Left lung (tissue), 10 donors: ENCODE data around the gene N4BP2. TPM values are rescaled to one million over a fixed set of nuclear protein-coding genes. Genes with fewer than 3 reads are reported as not detected.

Source experiments
- ATAC-seq: fragments of 200-7000 bp; cut with Tn5 transposase; one replicate; pipeline ENCODE4 v1.9.1; 2020; ENCODE audit warnings: moderate library complexity
- DNase-seq, 4 donors: peaks; one replicate each; pipeline ENCODE4 v3.0.0-alpha.2; 2013 to 2020
- H3K27ac ChIP-seq, 2 donors: fragments of 200-600 bp; sonication (generic) in 1 of 2; one replicate each; pipeline versions ENCODE4 v1.5.0 to v1.8.0; 2020 to 2021
- H3K27me3 ChIP-seq, 2 donors: fragments of 200-600 bp; sonication (generic) in 1 of 2; one replicate each; pipeline versions ENCODE4 v1.5.0 to v1.8.0; 2020 to 2021
- H3K36me3 ChIP-seq, 2 donors: fragments of 200-600 bp; sonication (generic) in 1 of 2; one replicate each; pipeline versions ENCODE4 v1.5.0 to v1.8.0; 2020 to 2021
- H3K4me1 ChIP-seq, 2 donors: fragments of 200-600 bp; one replicate each; pipeline ENCODE4 v1.8.0; 2021
- H3K4me3 ChIP-seq, 2 donors: fragments of 200-600 bp; sonication (generic) in 1 of 2; one replicate each; pipeline versions ENCODE4 v1.5.0 to v1.8.0; 2020 to 2021; ENCODE audit warnings: mild to moderate bottlenecking in 1 of 2
- H3K9me3 ChIP-seq, 2 donors: fragments of 200-600 bp; sonication (generic) in 1 of 2; one replicate each; pipeline versions ENCODE4 v1.5.0 to v1.8.0; 2020 to 2021
- CTCF ChIP-seq, 2 donors: fragments of 200-600 bp; sonication (generic) in 1 of 2; IDR thresholded peaks; one replicate each; pipeline versions ENCODE4 v1.5.0 to v1.8.0; 2021; ENCODE audit warnings: antibody characterized with exemption in 2 of 2
- intact Hi-C, 2 donors: fragments of 100-400 bp; cut with DNase I; formaldehyde crosslinking; loops; one replicate each; pipeline versions ENCODE4 v1.11.2 to v1.14.2; 2022
- polyA plus RNA-seq, 6 donors: library from polyadenylated mRNA; unstranded; fragments of 120-200 nt; gene quantifications; one replicate each; pipeline ENCODE4 v1.2.1, GENCODE V29; 2013; ENCODE audit not compliant: insufficient read length in 6 of 6
- total RNA-seq, 2 donors: library from RNA; stranded (reverse); fragmentation: NEBNext Ultra II Directional; extraction: Animal tissue kit (Norgen Biotek cat#: 25700); gene quantifications; one replicate each; pipeline ENCODE4 v1.2.1, GENCODE V29; 2021
- donor health status: DM: no; HTN: yes; CAD: no.
- donor health status: DM: no; HTN: no; CAD: no.

N4BP2 gene
- total and polyA plus RNA-seq, 8 donors, result 5.9 to 22.3 (median 18.8) TPM

GRCh38 chr4:40053161-40053560 lies 3.5 kb upstream of the N4BP2 start:
- no peaks in the 10 kb centered on the region for H3K36me3 ChIP-seq
- TF ChIP-seq CTCF (IDR thresholded peaks at IDR 0.05), result no peak
- H3K4me1 ChIP-seq, result peaks cover 0 to 17% of the 10 kb centered on the region in 2 donors
- intact Hi-C loops, result loop anchor here in 1 of 2 donors (10.0 kb wide), 1 partner anchor 272 kb away; no protein-coding TSS in a partner anchor
- no peaks in the 10 kb centered on the region for H3K27me3 ChIP-seq
- no peaks in the 10 kb centered on the region for H3K9me3 ChIP-seq
- ATAC-seq, result no peak
- H3K27ac ChIP-seq, result no peak overlapping the region
- DNase-seq, result no peak
- H3K4me3 ChIP-seq, result no peak overlapping the region

GRCh38 chr4:40055511-40055862 lies 1.2 kb upstream of the N4BP2 start:
- no peaks in the 10 kb centered on the region for H3K36me3 ChIP-seq
- intact Hi-C loops, result loop anchor here in 1 of 2 donors (10.0 kb wide), 1 partner anchor 269 kb away; no protein-coding TSS in a partner anchor
- ATAC-seq, result no peak
- TF ChIP-seq CTCF (IDR thresholded peaks at IDR 0.05), result no peak
- no peaks in the 10 kb centered on the region for H3K27me3 ChIP-seq
- H3K9me3 ChIP-seq, result no peaks in the 10 kb centered on the region
- H3K27ac ChIP-seq, result peak overlapping the region; percentile 100
- peak overlapping the region; percentile 61 to 78 for H3K4me3 ChIP-seq
- H3K4me1 ChIP-seq, result peaks cover 0 to 29% of the 10 kb centered on the region in 2 donors
- peak in 2 of 4 donors; percentile 28 to 43 for DNase-seq

GRCh38 chr4:40055863-40056715 lies 561 bp upstream of the N4BP2 start:
- Histone ChIP-seq H3K27me3 (no peaks in the 10 kb centered on the region), H3K36me3 (no peaks in the 10 kb centered on the region), H3K9me3 (no peaks in the 10 kb centered on the region), H3K4me3 (peak overlapping the region; percentile 61 to 78), H3K27ac (peak overlapping the region; percentile 100), H3K4me1 (peaks cover 0 to 29% of the 10 kb centered on the region in 2 donors)
- DNase-seq (peak; percentile 72 to 89 (median 82)), ATAC-seq (peak; percentile 14)
- no peak for TF ChIP-seq CTCF (IDR thresholded peaks at IDR 0.05)
- intact Hi-C loops, result loop anchor here in 1 of 2 donors (10.0 kb wide), 1 partner anchor 269 kb away; no protein-coding TSS in a partner anchor

- H3K27ac ChIP-seq, result peak overlapping the region; percentile 100
- peaks cover 0 to 5% of the 10 kb centered on the region in 2 donors for H3K36me3 ChIP-seq
- no peak for TF ChIP-seq CTCF (IDR thresholded peaks at IDR 0.05)
- DNase-seq (peak in 3 of 4 donors; percentile 75 to 93 (median 85)), ATAC-seq (peak; percentile 75)
- no peaks in the 10 kb centered on the region for H3K9me3 ChIP-seq
- H3K4me3 ChIP-seq, result peak overlapping the region; percentile 61 to 78
- H3K27me3 ChIP-seq, result no peaks in the 10 kb centered on the region
- H3K4me1 ChIP-seq, result peaks cover 0 to 29% of the 10 kb centered on the region in 2 donors
- intact Hi-C loops, result loop anchor here in 1 of 2 donors (10.0 kb wide), 1 partner anchor 267 kb away; no protein-coding TSS in a partner anchor
Observed at GRCh38 chr4:40057586-40058091, 989 bp downstream of the N4BP2 start.

- Histone ChIP-seq H3K27me3 (no peaks in the 10 kb centered on the region), H3K27ac (peak overlapping the region; percentile 100), H3K9me3 (no peaks in the 10 kb centered on the region), H3K4me3 (peak overlapping the region; percentile 61 to 78), H3K36me3 (peaks cover 0 to 5% of the 10 kb centered on the region in 2 donors), H3K4me1 (peaks cover 0 to 29% of the 10 kb centered on the region in 2 donors)
- ATAC-seq, result no peak
- DNase-seq, result peak in 2 of 4 donors; percentile 31 to 36
- TF ChIP-seq CTCF (IDR thresholded peaks at IDR 0.05), result no peak
- intact Hi-C loops, result loop anchor here in 1 of 2 donors (10.0 kb wide), 1 partner anchor 267 kb away; no protein-coding TSS in a partner anchor
Observed at GRCh38 chr4:40058121-40058520, 1.5 kb downstream of the N4BP2 start.
